GM12878 (cell line): ENCODE results near the gene TBC1D5.

Experiments used
- BRCA1 ChIP-seq: IDR thresholded peaks from 2 replicates; pipeline ENCODE4 v1.6.1; 2011; ENCODE audit warnings: low read depth, low read length, improper control_type of control experiment
- CHD1 ChIP-seq: IDR thresholded peaks from 2 replicates; pipeline ENCODE4 v1.6.1; 2012; ENCODE audit warnings: low read depth, low read length, improper control_type of control experiment
- RB1 ChIP-seq: fragments of 450-650 bp; formaldehyde crosslinking; IDR thresholded peaks from 2 replicates; pipeline ENCODE4 v1.6.1; 2017; ENCODE audit warnings: mild to moderate bottlenecking, borderline replicate concordance
- TF ChIP-seq, protein P1 (sequence below), 3 experiments: IDR thresholded peaks in 2 of 3; conservative IDR thresholded peaks in 1 of 3; 2 replicates each; pipeline ENCODE4 v1.5.1; 2011; ENCODE audit warnings: low read depth in 3 of 3, low read length in 3 of 3, mild to moderate bottlenecking in 3 of 3, control low read depth in 2 of 3, moderate library complexity in 2 of 3, inconsistent platforms in 1 of 3, mixed read lengths in 1 of 3; ENCODE audit not compliant: control insufficient read depth in 2 of 3, insufficient read depth in 1 of 3; ENCODE audit errors: extremely low read depth in 1 of 3
- TF ChIP-seq, protein P2 (sequence below): IDR thresholded peaks from 2 replicates; pipeline ENCODE4 v1.6.1; 2011; ENCODE audit warnings: mild to moderate bottlenecking, low read depth, low read length, moderate library complexity; ENCODE audit not compliant: insufficient replicate concordance
- TF ChIP-seq, protein P3 (sequence below): fragments of 450-650 bp; formaldehyde crosslinking; IDR thresholded peaks from 2 replicates; pipeline ENCODE4 v1.4.0; 2020; ENCODE audit warnings: mild to moderate bottlenecking, moderate library complexity
- TF ChIP-seq, protein P4 (sequence below): fragments of 450-650 bp; IDR thresholded peaks from 2 replicates; pipeline ENCODE4 v1.6.1; 2017; ENCODE audit warnings: mild to moderate bottlenecking, moderate library complexity

DNA sequence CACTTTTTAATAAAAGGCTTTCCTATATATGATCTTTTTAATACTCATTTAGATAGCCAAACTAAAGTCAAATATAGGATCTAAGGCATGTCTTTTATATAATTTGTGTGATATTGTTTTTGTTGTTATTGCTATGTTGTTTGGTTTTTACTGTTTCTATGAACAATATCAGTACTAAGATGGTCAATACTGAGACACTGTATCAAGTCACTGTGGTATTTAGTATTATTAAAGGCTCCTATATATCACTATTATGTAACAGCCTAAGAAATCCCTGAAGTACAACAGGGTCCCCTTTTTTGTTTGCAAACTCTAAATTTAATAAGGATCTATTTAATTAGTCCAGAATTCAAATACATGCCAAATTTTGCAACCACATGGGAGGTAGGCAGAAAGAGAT, 61.9 kb downstream of the TBC1D5 start:
- TF ChIP-seq, protein P1, sequence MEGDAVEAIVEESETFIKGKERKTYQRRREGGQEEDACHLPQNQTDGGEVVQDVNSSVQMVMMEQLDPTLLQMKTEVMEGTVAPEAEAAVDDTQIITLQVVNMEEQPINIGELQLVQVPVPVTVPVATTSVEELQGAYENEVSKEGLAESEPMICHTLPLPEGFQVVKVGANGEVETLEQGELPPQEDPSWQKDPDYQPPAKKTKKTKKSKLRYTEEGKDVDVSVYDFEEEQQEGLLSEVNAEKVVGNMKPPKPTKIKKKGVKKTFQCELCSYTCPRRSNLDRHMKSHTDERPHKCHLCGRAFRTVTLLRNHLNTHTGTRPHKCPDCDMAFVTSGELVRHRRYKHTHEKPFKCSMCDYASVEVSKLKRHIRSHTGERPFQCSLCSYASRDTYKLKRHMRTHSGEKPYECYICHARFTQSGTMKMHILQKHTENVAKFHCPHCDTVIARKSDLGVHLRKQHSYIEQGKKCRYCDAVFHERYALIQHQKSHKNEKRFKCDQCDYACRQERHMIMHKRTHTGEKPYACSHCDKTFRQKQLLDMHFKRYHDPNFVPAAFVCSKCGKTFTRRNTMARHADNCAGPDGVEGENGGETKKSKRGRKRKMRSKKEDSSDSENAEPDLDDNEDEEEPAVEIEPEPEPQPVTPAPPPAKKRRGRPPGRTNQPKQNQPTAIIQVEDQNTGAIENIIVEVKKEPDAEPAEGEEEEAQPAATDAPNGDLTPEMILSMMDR (IDR thresholded peaks at IDR 0.05 in 2 of 3, conservative IDR thresholded peaks at IDR 0.05 in 1 of 3; ENCODE audit: control insufficient read depth in 2 of 3, extremely low read depth in 1 of 3, insufficient read depth in 1 of 3, low read depth in 3 of 3, low read length in 3 of 3) = no peak
- TF ChIP-seq CHD1 = no peak
- TF ChIP-seq, protein P2, sequence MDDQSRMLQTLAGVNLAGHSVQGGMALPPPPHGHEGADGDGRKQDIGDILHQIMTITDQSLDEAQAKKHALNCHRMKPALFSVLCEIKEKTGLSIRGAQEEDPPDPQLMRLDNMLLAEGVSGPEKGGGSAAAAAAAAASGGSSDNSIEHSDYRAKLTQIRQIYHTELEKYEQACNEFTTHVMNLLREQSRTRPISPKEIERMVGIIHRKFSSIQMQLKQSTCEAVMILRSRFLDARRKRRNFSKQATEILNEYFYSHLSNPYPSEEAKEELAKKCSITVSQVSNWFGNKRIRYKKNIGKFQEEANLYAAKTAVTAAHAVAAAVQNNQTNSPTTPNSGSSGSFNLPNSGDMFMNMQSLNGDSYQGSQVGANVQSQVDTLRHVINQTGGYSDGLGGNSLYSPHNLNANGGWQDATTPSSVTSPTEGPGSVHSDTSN = no peak
- TF ChIP-seq, protein P3, sequence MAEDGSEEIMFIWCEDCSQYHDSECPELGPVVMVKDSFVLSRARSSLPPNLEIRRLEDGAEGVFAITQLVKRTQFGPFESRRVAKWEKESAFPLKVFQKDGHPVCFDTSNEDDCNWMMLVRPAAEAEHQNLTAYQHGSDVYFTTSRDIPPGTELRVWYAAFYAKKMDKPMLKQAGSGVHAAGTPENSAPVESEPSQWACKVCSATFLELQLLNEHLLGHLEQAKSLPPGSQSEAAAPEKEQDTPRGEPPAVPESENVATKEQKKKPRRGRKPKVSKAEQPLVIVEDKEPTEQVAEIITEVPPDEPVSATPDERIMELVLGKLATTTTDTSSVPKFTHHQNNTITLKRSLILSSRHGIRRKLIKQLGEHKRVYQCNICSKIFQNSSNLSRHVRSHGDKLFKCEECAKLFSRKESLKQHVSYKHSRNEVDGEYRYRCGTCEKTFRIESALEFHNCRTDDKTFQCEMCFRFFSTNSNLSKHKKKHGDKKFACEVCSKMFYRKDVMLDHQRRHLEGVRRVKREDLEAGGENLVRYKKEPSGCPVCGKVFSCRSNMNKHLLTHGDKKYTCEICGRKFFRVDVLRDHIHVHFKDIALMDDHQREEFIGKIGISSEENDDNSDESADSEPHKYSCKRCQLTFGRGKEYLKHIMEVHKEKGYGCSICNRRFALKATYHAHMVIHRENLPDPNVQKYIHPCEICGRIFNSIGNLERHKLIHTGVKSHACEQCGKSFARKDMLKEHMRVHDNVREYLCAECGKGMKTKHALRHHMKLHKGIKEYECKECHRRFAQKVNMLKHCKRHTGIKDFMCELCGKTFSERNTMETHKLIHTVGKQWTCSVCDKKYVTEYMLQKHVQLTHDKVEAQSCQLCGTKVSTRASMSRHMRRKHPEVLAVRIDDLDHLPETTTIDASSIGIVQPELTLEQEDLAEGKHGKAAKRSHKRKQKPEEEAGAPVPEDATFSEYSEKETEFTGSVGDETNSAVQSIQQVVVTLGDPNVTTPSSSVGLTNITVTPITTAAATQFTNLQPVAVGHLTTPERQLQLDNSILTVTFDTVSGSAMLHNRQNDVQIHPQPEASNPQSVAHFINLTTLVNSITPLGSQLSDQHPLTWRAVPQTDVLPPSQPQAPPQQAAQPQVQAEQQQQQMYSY (CRISPR knock-in tag) = no peak
- TF ChIP-seq, protein P4, sequence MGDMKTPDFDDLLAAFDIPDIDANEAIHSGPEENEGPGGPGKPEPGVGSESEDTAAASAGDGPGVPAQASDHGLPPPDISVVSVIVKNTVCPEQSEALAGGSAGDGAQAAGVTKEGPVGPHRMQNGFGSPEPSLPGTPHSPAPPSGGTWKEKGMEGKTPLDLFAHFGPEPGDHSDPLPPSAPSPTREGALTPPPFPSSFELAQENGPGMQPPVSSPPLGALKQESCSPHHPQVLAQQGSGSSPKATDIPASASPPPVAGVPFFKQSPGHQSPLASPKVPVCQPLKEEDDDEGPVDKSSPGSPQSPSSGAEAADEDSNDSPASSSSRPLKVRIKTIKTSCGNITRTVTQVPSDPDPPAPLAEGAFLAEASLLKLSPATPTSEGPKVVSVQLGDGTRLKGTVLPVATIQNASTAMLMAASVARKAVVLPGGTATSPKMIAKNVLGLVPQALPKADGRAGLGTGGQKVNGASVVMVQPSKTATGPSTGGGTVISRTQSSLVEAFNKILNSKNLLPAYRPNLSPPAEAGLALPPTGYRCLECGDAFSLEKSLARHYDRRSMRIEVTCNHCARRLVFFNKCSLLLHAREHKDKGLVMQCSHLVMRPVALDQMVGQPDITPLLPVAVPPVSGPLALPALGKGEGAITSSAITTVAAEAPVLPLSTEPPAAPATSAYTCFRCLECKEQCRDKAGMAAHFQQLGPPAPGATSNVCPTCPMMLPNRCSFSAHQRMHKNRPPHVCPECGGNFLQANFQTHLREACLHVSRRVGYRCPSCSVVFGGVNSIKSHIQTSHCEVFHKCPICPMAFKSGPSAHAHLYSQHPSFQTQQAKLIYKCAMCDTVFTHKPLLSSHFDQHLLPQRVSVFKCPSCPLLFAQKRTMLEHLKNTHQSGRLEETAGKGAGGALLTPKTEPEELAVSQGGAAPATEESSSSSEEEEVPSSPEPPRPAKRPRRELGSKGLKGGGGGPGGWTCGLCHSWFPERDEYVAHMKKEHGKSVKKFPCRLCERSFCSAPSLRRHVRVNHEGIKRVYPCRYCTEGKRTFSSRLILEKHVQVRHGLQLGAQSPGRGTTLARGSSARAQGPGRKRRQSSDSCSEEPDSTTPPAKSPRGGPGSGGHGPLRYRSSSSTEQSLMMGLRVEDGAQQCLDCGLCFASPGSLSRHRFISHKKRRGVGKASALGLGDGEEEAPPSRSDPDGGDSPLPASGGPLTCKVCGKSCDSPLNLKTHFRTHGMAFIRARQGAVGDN = no peak
- no peak for TF ChIP-seq BRCA1
- no peak for TF ChIP-seq RB1
